H9 (cell line): ENCODE measurements around the gene PLCB1. TPM values are rescaled to one million over a fixed set of nuclear protein-coding genes. Genes with fewer than 3 reads are reported as not detected.

ENCODE experiments used
- DNase-seq: peaks from one replicate; pipeline ENCODE4 v3.0.0-alpha.2; 2017
- H2AFZ ChIP-seq: one replicate; pipeline ENCODE4 v1.6.1; 2013; ENCODE audit warnings: mild to moderate bottlenecking, low read length, control low read depth, moderate library complexity
- H2AK5ac ChIP-seq: 2 replicates; pipeline ENCODE4 v1.6.1; 2013; ENCODE audit warnings: low read length, control low read depth, mixed read lengths; ENCODE audit not compliant: insufficient read length
- H2BK120ac ChIP-seq: one replicate; pipeline ENCODE4 v1.6.1; 2013; ENCODE audit warnings: low read depth, mild to moderate bottlenecking, low read length, control low read depth, inconsistent platforms; ENCODE audit not compliant: poor library complexity, severe bottlenecking
- H2BK12ac ChIP-seq: 2 replicates; pipeline ENCODE4 v1.6.1; 2013; ENCODE audit warnings: low read length, control low read depth, mixed read lengths, low read depth; ENCODE audit not compliant: insufficient read length
- H2BK15ac ChIP-seq: 2 replicates; pipeline ENCODE4 v1.6.1; 2013; ENCODE audit warnings: low read depth, low read length, control low read depth
- H2BK20ac ChIP-seq: one replicate; pipeline ENCODE4 v1.6.1; 2013; ENCODE audit warnings: low read depth, mild to moderate bottlenecking, low read length, control low read depth, inconsistent platforms; ENCODE audit not compliant: poor library complexity, severe bottlenecking
- H2BK5ac ChIP-seq: 2 replicates; pipeline ENCODE4 v1.6.1; 2013; ENCODE audit warnings: low read length, control low read depth, mixed read lengths; ENCODE audit not compliant: insufficient read length
- H3K14ac ChIP-seq: 2 replicates; pipeline ENCODE4 v1.6.1; 2013; ENCODE audit warnings: low read length, control low read depth; ENCODE audit not compliant: insufficient read depth
- H3K18ac ChIP-seq: 2 replicates; pipeline ENCODE4 v1.6.1; 2013; ENCODE audit warnings: low read depth, mild to moderate bottlenecking, mixed read lengths, low read length, control low read depth; ENCODE audit not compliant: insufficient read length
- H3K23ac ChIP-seq: 2 replicates; pipeline ENCODE4 v1.6.1; 2013; ENCODE audit warnings: low read length, control low read depth, mixed read lengths, low read depth; ENCODE audit not compliant: insufficient read length
- H3K23me2 ChIP-seq: 2 replicates; pipeline ENCODE4 v1.6.1; 2013; ENCODE audit warnings: low read depth, mild to moderate bottlenecking, mixed read lengths, low read length, control low read depth; ENCODE audit not compliant: insufficient read length, poor library complexity, severe bottlenecking
- H3K27ac ChIP-seq: 2 replicates; pipeline ENCODE4 v1.5.1; 2013; ENCODE audit warnings: low read length, control low read depth, mixed read lengths, low read depth; ENCODE audit not compliant: insufficient read length
- H3K27me3 ChIP-seq: 2 replicates; pipeline ENCODE4 v1.6.1; 2013; ENCODE audit warnings: low read length, control low read depth, inconsistent platforms; ENCODE audit not compliant: insufficient read depth
- H3K4ac ChIP-seq: 2 replicates; pipeline ENCODE4 v1.6.1; 2013; ENCODE audit warnings: low read depth, mild to moderate bottlenecking, control low read depth, inconsistent platforms, low read length, moderate library complexity
- H3K4me1 ChIP-seq: 2 replicates; pipeline ENCODE4 v1.6.1; 2013; ENCODE audit warnings: low read length, control low read depth, inconsistent platforms; ENCODE audit not compliant: insufficient read depth
- H3K4me2 ChIP-seq: 2 replicates; pipeline ENCODE4 v1.6.1; 2013; ENCODE audit warnings: low read length, control low read depth, mixed read lengths; ENCODE audit not compliant: insufficient read length, insufficient read depth
- H3K56ac ChIP-seq: 2 replicates; pipeline ENCODE4 v1.6.1; 2013; ENCODE audit warnings: low read depth, mild to moderate bottlenecking, mixed read lengths, low read length, control low read depth; ENCODE audit not compliant: insufficient read length
- H3K79me1 ChIP-seq: 2 replicates; pipeline ENCODE4 v1.6.1; 2013; ENCODE audit warnings: low read depth, mild to moderate bottlenecking, moderate library complexity, low read length, control low read depth, inconsistent platforms; ENCODE audit not compliant: insufficient read depth, poor library complexity, severe bottlenecking
- H3K79me2 ChIP-seq: 2 replicates; pipeline ENCODE4 v1.6.1; 2013; ENCODE audit warnings: low read length, control low read depth, inconsistent platforms; ENCODE audit not compliant: insufficient read depth
- H3K9ac ChIP-seq: 2 replicates; pipeline ENCODE4 v1.6.1; 2013; ENCODE audit warnings: low read length, control low read depth, mixed read lengths; ENCODE audit not compliant: insufficient read length; ENCODE audit errors: extremely low read depth
- H3K9me3 ChIP-seq: one replicate; pipeline ENCODE4 v1.6.1; 2013; ENCODE audit warnings: low read depth, low read length, inconsistent platforms; ENCODE audit not compliant: control insufficient read depth
- H3T11ph ChIP-seq: one replicate; pipeline ENCODE4 v1.6.1; 2013; ENCODE audit warnings: mild to moderate bottlenecking, low read length, control low read depth, inconsistent platforms
- H4K20me1 ChIP-seq: one replicate; pipeline ENCODE4 v1.6.1; 2013; ENCODE audit not compliant: control insufficient read depth, insufficient read length, insufficient read depth
- H4K5ac ChIP-seq: 2 replicates; pipeline ENCODE4 v1.6.1; 2013; ENCODE audit warnings: low read depth, mild to moderate bottlenecking, mixed read lengths, low read length, control low read depth; ENCODE audit not compliant: insufficient read length
- H4K8ac ChIP-seq: replicated peaks from 2 replicates; pipeline ENCODE4 v1.6.1; 2013; ENCODE audit warnings: low read length, control low read depth, mixed read lengths, low read depth; ENCODE audit not compliant: insufficient read length
- H4K91ac ChIP-seq: 2 replicates; pipeline ENCODE4 v1.6.1; 2013; ENCODE audit warnings: low read depth, mild to moderate bottlenecking, moderate library complexity, mixed read lengths, low read length, control low read depth; ENCODE audit not compliant: insufficient read length
- H3K27ac Mint-ChIP-seq, 3 experiments: 2 replicates in 2 of 3; 3 replicates in 1 of 3; pipeline ENCODE4 v1.8.0; 2020 to 2021; ENCODE audit warnings: mixed read lengths in 3 of 3, mild to moderate bottlenecking in 1 of 3, moderate library complexity in 1 of 3
- H3K27me3 Mint-ChIP-seq: 2 replicates; pipeline ENCODE4 v1.8.0; 2021; ENCODE audit warnings: low read depth, mild to moderate bottlenecking, moderate library complexity, mixed read lengths
- H3K36me3 Mint-ChIP-seq, 3 experiments: 2 replicates in 2 of 3; 3 replicates in 1 of 3; pipeline ENCODE4 v1.8.0; 2020 to 2021; ENCODE audit warnings: low read depth in 3 of 3, mixed read lengths in 3 of 3; ENCODE audit not compliant: insufficient read depth in 1 of 3
- H3K4me1 Mint-ChIP-seq, 2 experiments: 2 replicates each; pipeline ENCODE4 v1.8.0; 2020; ENCODE audit warnings: mixed read lengths in 2 of 2
- H3K4me3 Mint-ChIP-seq, 2 experiments: 2 replicates in 1 of 2; 3 replicates in 1 of 2; pipeline ENCODE4 v1.8.0; 2020 to 2021; ENCODE audit warnings: mild to moderate bottlenecking in 2 of 2, mixed read lengths in 2 of 2, moderate library complexity in 1 of 2
- H3K9me3 Mint-ChIP-seq, 2 experiments: 2 replicates in 1 of 2; 3 replicates in 1 of 2; pipeline ENCODE4 v1.8.0; 2020; ENCODE audit warnings: mild to moderate bottlenecking in 2 of 2, mixed read lengths in 2 of 2, moderate library complexity in 1 of 2
- CTCF ChIP-seq: fragments of 200-600 bp; sonication (generic); conservative IDR thresholded peaks from 3 replicates; pipeline ENCODE4 v1.8.0; 2021; ENCODE audit warnings: antibody characterized with exemption, mild to moderate bottlenecking
- WGBS: extraction: QIAGEN DNeasy Blood & Tissue Kit; methylation state at CpG from one replicate; pipeline ENCODE4 v1.1.7; 2013; ENCODE audit warnings: missing lambda C conversion rate, low lambda C conversion rate, mixed read lengths; ENCODE audit not compliant: insufficient read length; ENCODE audit errors: extremely low coverage; 5-methylcytosine and 5-hydroxymethylcytosine counted together
- total RNA-seq: library from RNA; stranded (reverse); gene quantifications from 2 replicates; pipeline ENCODE4 v1.2.1, GENCODE V29; 2021

Gene PLCB1
- total RNA-seq, 1 experiment from 2014 or later, result 11.5 TPM

GRCh38 chr20:8471465-8471864 lies 339.4 kb downstream of the PLCB1 start:
- Histone ChIP-seq H4K20me1 (no peaks in the 10 kb centered on the region), H3T11ph (no peak overlapping the region), H2BK15ac (no peak overlapping the region), H2AK5ac (no peak overlapping the region), H3K23ac (no peak overlapping the region), H3K27ac (no peak overlapping the region), H2BK120ac (no peak overlapping the region), H4K91ac (no peak overlapping the region), H2BK20ac (no peak overlapping the region), H3K27me3 (no peaks in the 10 kb centered on the region), H4K8ac (no peak overlapping the region), H2BK12ac (no peak overlapping the region), H2AFZ (no peak overlapping the region), H3K79me1 (no peaks in the 10 kb centered on the region), H3K9me3 (no peaks in the 10 kb centered on the region), H3K4me1 (no peaks in the 10 kb centered on the region), H3K23me2 (no peaks in the 10 kb centered on the region), H3K4ac (no peak overlapping the region), H3K14ac (no peak overlapping the region), H3K9ac (no peak overlapping the region), H3K56ac (no peak overlapping the region), H2BK5ac (no peak overlapping the region), H3K79me2 (no peaks in the 10 kb centered on the region), H4K5ac (no peak overlapping the region), H3K18ac (no peak overlapping the region), H3K4me2 (no peak overlapping the region)
- Mint-ChIP-seq H3K27ac (no peak overlapping the region), H3K27me3 (no peaks in the 10 kb centered on the region), H3K36me3 (no peaks in the 10 kb centered on the region), H3K4me3 (no peak overlapping the region), H3K4me1 (peaks cover 11 to 12% of the 10 kb centered on the region in 2 experiments), H3K9me3 (no peaks in the 10 kb centered on the region)
- no peak for TF ChIP-seq CTCF
- WGBS, result no CpG with 5 or more reads among the region's 2 CpGs
- DNase-seq, result no peak
